WTC11 (cell line): ENCODE data around the gene TBRG1.

ENCODE experiments used
- ERG ChIP-seq: fragments of 250-450 bp; sonication (Bioruptor Pico); IDR thresholded peaks from 2 replicates; pipeline ENCODE4 v1.8.0; 2021; ENCODE audit warnings: mild to moderate bottlenecking
- ESRRA ChIP-seq: sonication (generic); formaldehyde crosslinking; IDR thresholded peaks from 2 replicates; pipeline ENCODE4 v1.8.1; 2022; ENCODE audit warnings: mild to moderate bottlenecking, missing genetic modification reagents, borderline replicate concordance
- NFYB ChIP-seq: sonication (generic); formaldehyde crosslinking; conservative IDR thresholded peaks from 2 replicates; pipeline ENCODE4 v1.8.0; 2022; ENCODE audit warnings: low read depth, missing genetic modification reagents
- USF1 ChIP-seq: sonication (generic); formaldehyde crosslinking; IDR thresholded peaks from 2 replicates; pipeline ENCODE4 v1.8.0; 2022; ENCODE audit warnings: mild to moderate bottlenecking, missing genetic modification reagents
- ZNF121 ChIP-seq: sonication (generic); formaldehyde crosslinking; IDR thresholded peaks from 2 replicates; pipeline ENCODE4 v1.8.0; 2023; ENCODE audit warnings: missing genetic modification reagents

GRCh38 chr11:124661553-124661952 lies 38.9 kb downstream of the TBRG1 start:
- TF ChIP-seq ZNF121 (CRISPR knock-in tag), result no peak
- TF ChIP-seq ERG (CRISPR knock-in tag), result no peak
- no peak for TF ChIP-seq USF1 (CRISPR knock-in tag)
- TF ChIP-seq ESRRA, result no peak
- TF ChIP-seq NFYB (CRISPR knock-in tag), result no peak
